Breast epithelium (tissue), 3 donors: ENCODE data around the gene FAM170B.

Source experiments
- CTCF ChIP-seq, 3 donors: fragments of 450-650 bp; IDR thresholded peaks; one replicate each; pipeline ENCODE4 v1.5.1; 2016 to 2017; ENCODE audit warnings: antibody characterized with exemption in 3 of 3, mild to moderate bottlenecking in 3 of 3, moderate library complexity in 3 of 3
- POLR2AphosphoS5 ChIP-seq, 3 donors: sonication (generic); formaldehyde crosslinking; IDR thresholded peaks; one replicate each; pipeline ENCODE4 v1.6.1; 2017; ENCODE audit warnings: antibody characterized with exemption in 3 of 3

DNA sequence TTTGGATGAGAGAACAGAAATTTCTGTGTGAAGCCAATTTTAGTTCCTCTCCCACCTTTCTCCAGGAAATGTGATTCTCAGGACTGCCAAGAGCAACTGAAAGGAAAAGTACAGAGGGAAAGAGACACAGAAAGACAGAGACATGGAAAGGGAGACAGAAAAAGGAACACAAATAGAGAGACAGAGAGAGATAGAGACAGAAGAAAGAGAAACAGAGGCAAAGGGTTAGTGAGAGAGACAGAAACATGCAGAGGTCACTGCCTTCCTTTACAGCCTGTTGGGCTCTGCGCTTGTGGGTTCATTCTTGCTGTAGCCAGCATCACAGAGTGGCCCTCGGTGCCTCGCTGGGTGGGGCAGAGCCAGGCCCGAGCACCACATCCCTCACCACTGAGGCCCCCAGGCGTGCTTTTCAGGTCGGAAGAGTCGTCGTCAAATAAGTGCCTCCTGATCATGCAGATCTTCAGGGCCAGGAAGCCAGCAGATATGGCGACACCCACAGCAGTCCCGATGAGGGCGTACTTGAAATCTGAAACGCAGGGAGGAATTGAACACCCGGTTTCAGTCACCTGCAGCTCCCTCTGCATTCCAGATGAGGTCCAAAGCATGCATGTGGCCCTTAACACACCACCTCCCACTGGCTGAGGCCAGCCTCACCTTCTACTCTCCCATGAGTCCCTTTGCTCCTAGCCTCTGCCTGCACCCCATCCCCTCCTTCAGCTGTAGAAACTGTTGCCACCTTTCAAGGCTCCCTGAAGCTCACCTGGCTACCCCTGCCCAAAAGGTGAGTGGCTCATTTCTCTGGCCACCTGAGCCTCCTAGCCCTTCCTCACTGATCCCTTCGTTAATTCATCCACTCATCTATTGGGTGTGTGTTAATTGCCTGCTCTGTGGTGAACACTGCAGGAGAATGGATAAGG lies 32.9 kb upstream of the FAM170B start:
- TF ChIP-seq CTCF (IDR thresholded peaks at IDR 0.05): no peak
- TF ChIP-seq POLR2AphosphoS5 (IDR thresholded peaks at IDR 0.05): no peak
